ENCODE measurements around the gene CYP4V2.

- TF ChIP-seq POLR2A (IDR thresholded peaks at IDR 0.05) (no peak), CTCF (IDR thresholded peaks at IDR 0.05 in 8 of 11, conservative IDR thresholded peaks at IDR 0.05 in 3 of 11) (no peak), POLR2AphosphoS5 (IDR thresholded peaks at IDR 0.05) (no peak)
Observed at GRCh38 chr4:186170966-186171365, 20.4 kb upstream of the CYP4V2 start.

Measured in spleen (tissue), 7 donors.